Hepatocyte (in vitro differentiated cells): ENCODE results near the gene DAP. TPM values are rescaled to one million over a fixed set of nuclear protein-coding genes. Genes with fewer than 3 reads are reported as not detected.

ENCODE experiments used
- DNase-seq: peaks from one replicate; pipeline ENCODE4 v3.0.0-alpha.2; 2016; ENCODE audit warnings: low spot score
- H2AFZ ChIP-seq: fragments of 200-600 bp; sonication (generic); 2 replicates; pipeline ENCODE4 v1.6.0; 2016; ENCODE audit warnings: antibody characterized with exemption, mild to moderate bottlenecking
- H3K27ac ChIP-seq: fragments of 200-600 bp; sonication (generic); 2 replicates; pipeline ENCODE4 v1.5.1; 2016; ENCODE audit warnings: mild to moderate bottlenecking
- H3K27me3 ChIP-seq: fragments of 200-600 bp; sonication (generic); 2 replicates; pipeline ENCODE4 v1.6.1; 2016
- H3K36me3 ChIP-seq: fragments of 200-600 bp; sonication (generic); replicated peaks from 2 replicates; pipeline ENCODE4 v1.5.1; 2016; ENCODE audit warnings: low read depth; ENCODE audit not compliant: insufficient read depth
- H3K4me1 ChIP-seq: fragments of 200-600 bp; sonication (generic); 2 replicates; pipeline ENCODE4 v1.5.1; 2016; ENCODE audit warnings: mild to moderate bottlenecking, moderate library complexity; ENCODE audit not compliant: insufficient read depth
- H3K4me2 ChIP-seq: fragments of 200-600 bp; sonication (generic); 2 replicates; pipeline ENCODE4 v1.6.0; 2016
- H3K4me3 ChIP-seq: fragments of 200-600 bp; sonication (generic); 2 replicates; pipeline ENCODE4 v1.5.1; 2016; ENCODE audit warnings: mild to moderate bottlenecking
- H3K79me2 ChIP-seq: fragments of 200-600 bp; sonication (generic); 2 replicates; pipeline ENCODE4 v1.6.0; 2017; ENCODE audit warnings: mild to moderate bottlenecking
- H3K9me2 ChIP-seq: fragments of 200-600 bp; sonication (generic); replicated peaks from 2 replicates; pipeline ENCODE4 v1.6.0; 2017; ENCODE audit warnings: mild to moderate bottlenecking; ENCODE audit not compliant: insufficient read depth
- H3K9me3 ChIP-seq: fragments of 200-600 bp; sonication (generic); 2 replicates; pipeline ENCODE4 v1.5.1; 2016; ENCODE audit warnings: low read depth, mild to moderate bottlenecking
- H4K20me1 ChIP-seq: fragments of 200-600 bp; sonication (generic); 2 replicates; pipeline ENCODE4 v1.6.0; 2016; ENCODE audit warnings: mild to moderate bottlenecking; ENCODE audit not compliant: insufficient read depth, poor library complexity, severe bottlenecking
- CTCF ChIP-seq: fragments of 200-600 bp; sonication (generic); IDR thresholded peaks from 2 replicates; pipeline ENCODE4 v1.5.1; 2016; ENCODE audit warnings: antibody characterized with exemption, mild to moderate bottlenecking; ENCODE audit not compliant: poor library complexity
- EZH2 ChIP-seq: fragments of 200-600 bp; sonication (generic); IDR thresholded peaks from 2 replicates; pipeline ENCODE4 v1.6.1; 2016; ENCODE audit warnings: antibody characterized with exemption, mild to moderate bottlenecking, borderline replicate concordance
- EZH2phosphoT487 ChIP-seq: fragments of 200-600 bp; sonication (generic); IDR thresholded peaks from one replicate; pipeline ENCODE4 v1.6.1; 2018; ENCODE audit warnings: antibody characterized with exemption, mild to moderate bottlenecking, low read depth, moderate library complexity; ENCODE audit not compliant: unreplicated experiment, severe bottlenecking
- WGBS: methylation state at CpG from one replicate; pipeline ENCODE4 v1.1.6; 2016; ENCODE audit warnings: low lambda C conversion rate; ENCODE audit errors: missing lambda C conversion rate; 5-methylcytosine and 5-hydroxymethylcytosine counted together
- polyA plus RNA-seq: library from polyadenylated mRNA; unstranded; fragments of >200 nt; fragmentation: Nextera tagmentation; extraction: Ambion mirVana; gene quantifications from 2 replicates; pipeline ENCODE4 v1.2.1, GENCODE V29; 2016
- total RNA-seq: library from RNA; depleted of rRNA; stranded (reverse); fragments of >200 nt; gene quantifications from 2 replicates; pipeline ENCODE4 v1.2.3, GENCODE V29; 2014

DAP gene
- total and polyA plus RNA-seq, 2 experiments from 2014 or later = 74.8 to 196 TPM

GRCh38 chr5:10726913-10727517 lies 34.0 kb downstream of the DAP start:
- TF ChIP-seq EZH2 = no peak
- no peak for TF ChIP-seq CTCF
- TF ChIP-seq EZH2phosphoT487 = no peak
- Histone ChIP-seq H3K9me3 (no peaks in the 10 kb centered on the region), H3K36me3 (no peaks in the 10 kb centered on the region), H2AFZ (no peak overlapping the region), H3K4me2 (no peak overlapping the region), H3K27ac (no peak overlapping the region), H3K9me2 (no peaks in the 10 kb centered on the region), H3K79me2 (peaks cover 32% of the 10 kb centered on the region), H3K4me1 (no peaks in the 10 kb centered on the region), H4K20me1 (peaks cover 4% of the 10 kb centered on the region), H3K4me3 (no peak overlapping the region), H3K27me3 (no peaks in the 10 kb centered on the region)
- WGBS = 90% methylated on average over 8 of the region's 8 CpGs
- no peak for DNase-seq

GRCh38 chr5:10726179-10726912 lies 34.7 kb downstream of the DAP start:
- Histone ChIP-seq H3K9me2 (no peaks in the 10 kb centered on the region), H3K4me3 (no peak overlapping the region), H3K4me1 (no peaks in the 10 kb centered on the region), H3K36me3 (no peaks in the 10 kb centered on the region), H3K27me3 (no peaks in the 10 kb centered on the region), H3K9me3 (no peaks in the 10 kb centered on the region), H3K4me2 (no peak overlapping the region), H3K79me2 (peaks cover 31% of the 10 kb centered on the region), H3K27ac (no peak overlapping the region), H2AFZ (no peak overlapping the region), H4K20me1 (peaks cover 4% of the 10 kb centered on the region)
- WGBS = 94% methylated on average over 10 of the region's 10 CpGs
- no peak for TF ChIP-seq EZH2phosphoT487
- no peak for TF ChIP-seq EZH2
- no peak for TF ChIP-seq CTCF
- no peak for DNase-seq

DNA sequence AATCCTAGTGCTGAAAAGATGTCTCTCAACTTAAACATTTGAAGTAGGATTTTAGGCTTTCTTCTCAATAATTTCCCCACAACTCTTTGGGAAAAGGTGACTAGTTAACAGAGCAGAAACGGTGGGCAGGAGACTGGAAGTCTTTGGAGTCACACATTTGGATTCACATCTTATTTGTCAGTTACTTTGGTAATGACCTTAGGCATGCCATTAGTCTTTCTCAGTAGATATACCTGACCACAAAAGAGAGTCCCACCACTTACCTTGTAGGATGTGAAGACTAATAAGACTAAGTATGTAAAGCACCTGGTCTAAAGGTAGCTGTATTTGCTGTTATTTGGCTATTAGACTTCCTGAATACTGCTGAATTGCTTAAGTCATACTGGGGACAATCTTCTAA lies 35.4 kb downstream of the DAP start:
- no peaks in the 10 kb centered on the region for H3K4me1 ChIP-seq
- no peak for DNase-seq
- H3K27ac ChIP-seq = no peak overlapping the region
- TF ChIP-seq CTCF (no peak), EZH2 (no peak), EZH2phosphoT487 (no peak)
- H3K79me2 ChIP-seq = peaks cover 28% of the 10 kb centered on the region
- no peaks in the 10 kb centered on the region for H3K9me3 ChIP-seq
- no peak overlapping the region for H3K4me2 ChIP-seq
- WGBS = 83% methylated on average over 1 of the region's 1 CpG
- no peaks in the 10 kb centered on the region for H3K9me2 ChIP-seq
- H4K20me1 ChIP-seq = peaks cover 4% of the 10 kb centered on the region
- H3K36me3 ChIP-seq = no peaks in the 10 kb centered on the region
- H3K27me3 ChIP-seq = no peaks in the 10 kb centered on the region
- H2AFZ ChIP-seq = no peak overlapping the region
- H3K4me3 ChIP-seq = no peak overlapping the region
